GM04503 (cell line): ENCODE measurements around the gene TOM1.

Source experiments
- DNase-seq: peaks from one replicate; pipeline ENCODE4 v3.0.0-alpha.2; 2012; ENCODE audit warnings: low read depth

Gene TOM1

GRCh38 chr22:35299673-35300499, at the start of gene TOM1:
TSS of gene TOM1 (plus strand) at chr22:35299894. CDS start at chr22:35299929, 35 bp downstream.
- peak; percentile 97 for DNase-seq

GRCh38 chr22:35250156-35250555, 49.5 kb upstream of the TOM1 start:
- DNase-seq = no peak

- DNase-seq = no peak
These were observed 45.7 kb upstream of the TOM1 start for GRCh38 chr22:35253946-35254345.

- no peak for DNase-seq
These were observed 42.7 kb upstream of the TOM1 start for GRCh38 chr22:35257002-35257320.

- peak; percentile 51 for DNase-seq
These were observed 42.1 kb upstream of the TOM1 start, which contains the start of gene HMGXB4 for GRCh38 chr22:35257321-35258190. TSS of gene HMGXB4 (plus strand) at chr22:35257493. CDS start at chr22:35262391, 4,898 bp downstream.

GRCh38 chr22:35258191-35258988, 41.3 kb upstream of the TOM1 start:
- no peak for DNase-seq

- DNase-seq = no peak
These were observed 34.7 kb upstream of the TOM1 start for GRCh38 chr22:35264986-35265385.

- DNase-seq = no peak
These were observed 33.4 kb upstream of the TOM1 start for GRCh38 chr22:35266277-35266676.

GRCh38 chr22:35269630-35270029, 30.1 kb upstream of the TOM1 start:
- no peak for DNase-seq

- no peak for DNase-seq
These were observed 25.4 kb upstream of the TOM1 start for GRCh38 chr22:35274154-35274871.

- DNase-seq = no peak
These were observed 24.1 kb upstream of the TOM1 start for GRCh38 chr22:35275580-35275979.

- DNase-seq = no peak
These were observed 23.7 kb upstream of the TOM1 start for GRCh38 chr22:35276019-35276418.

- DNase-seq = no peak
These were observed 11.6 kb upstream of the TOM1 start for GRCh38 chr22:35288116-35288515.

- no peak for DNase-seq
These were observed 6.9 kb upstream of the TOM1 start for GRCh38 chr22:35292786-35293185.

GRCh38 chr22:35296051-35296450, 3.6 kb upstream of the TOM1 start:
- no peak for DNase-seq

- DNase-seq = no peak
These were observed 449 bp upstream of the TOM1 start for GRCh38 chr22:35299217-35299672.

GRCh38 chr22:35301372-35301874, 1.7 kb downstream of the TOM1 start:
- peak; percentile 98 for DNase-seq

GRCh38 chr22:35303029-35303624, 3.4 kb downstream of the TOM1 start:
- DNase-seq = no peak

- DNase-seq = no peak
These were observed 5.9 kb downstream of the TOM1 start for GRCh38 chr22:35305525-35306070.

- no peak for DNase-seq
These were observed 6.8 kb downstream of the TOM1 start for GRCh38 chr22:35306350-35306967.
